22Rv1 (cell line): Measurements from ENCODE around the gene BIRC7.
A peak's percentile ranks its signal among the peaks of the same experiment; 100 is the strongest.
"Not testable (repeated sequence)": the region's sequence is repeated elsewhere in the genome, so short reads cannot be mapped to it uniquely, and the experiment has no call there.

Source experiments
- H3K27ac ChIP-seq: fragments of 450-650 bp; 2 replicates; pipeline ENCODE4 v1.5.1; 2017
- CTCF ChIP-seq: fragments of 450-650 bp; IDR thresholded peaks from 2 replicates; pipeline ENCODE4 v1.5.1; 2017; ENCODE audit warnings: mild to moderate bottlenecking
- ZFX ChIP-seq: fragments of 450-650 bp; IDR thresholded peaks from 2 replicates; pipeline ENCODE4 v1.6.1; 2017; ENCODE audit warnings: antibody characterized with exemption, borderline replicate concordance

Gene BIRC7

GRCh38 chr20:63220696-63221399 lies 14.9 kb upstream of the BIRC7 start:
- no peak overlapping the region for H3K27ac ChIP-seq
- TF ChIP-seq CTCF (no peak), ZFX (no peak)

DNA sequence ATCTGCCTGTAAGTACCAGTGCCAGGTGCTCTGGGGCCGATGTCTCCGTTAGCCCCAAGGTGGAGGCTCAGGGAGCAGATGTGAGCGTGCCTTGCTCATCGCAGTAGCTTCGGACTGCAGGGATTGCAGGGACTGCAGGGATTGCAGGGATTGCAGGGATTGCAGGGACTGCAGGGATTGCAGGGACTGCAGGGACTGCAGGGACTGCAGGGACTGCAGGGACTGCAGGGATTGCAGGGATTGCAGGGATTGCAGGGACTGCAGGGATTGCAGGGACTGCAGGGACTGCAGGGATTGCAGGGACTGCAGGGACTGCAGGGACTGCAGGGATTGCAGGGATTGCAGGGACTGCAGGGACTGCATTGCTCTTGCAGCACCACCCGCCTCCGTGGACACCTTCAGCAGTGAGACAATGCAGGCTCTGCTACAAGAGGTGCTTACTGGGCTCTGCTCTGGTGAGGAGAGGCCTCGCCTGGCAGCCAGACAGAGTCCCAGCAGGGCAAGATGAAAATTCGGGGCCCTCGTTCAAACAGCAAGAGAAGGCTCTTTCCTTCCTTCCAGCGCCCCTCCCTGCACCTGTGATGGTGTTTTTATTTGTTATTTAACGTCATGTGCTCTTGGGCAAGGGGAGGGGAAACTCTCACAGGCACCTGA lies 14.2 kb upstream of the BIRC7 start:
- not testable (repeated sequence) for H3K27ac ChIP-seq

DNA sequence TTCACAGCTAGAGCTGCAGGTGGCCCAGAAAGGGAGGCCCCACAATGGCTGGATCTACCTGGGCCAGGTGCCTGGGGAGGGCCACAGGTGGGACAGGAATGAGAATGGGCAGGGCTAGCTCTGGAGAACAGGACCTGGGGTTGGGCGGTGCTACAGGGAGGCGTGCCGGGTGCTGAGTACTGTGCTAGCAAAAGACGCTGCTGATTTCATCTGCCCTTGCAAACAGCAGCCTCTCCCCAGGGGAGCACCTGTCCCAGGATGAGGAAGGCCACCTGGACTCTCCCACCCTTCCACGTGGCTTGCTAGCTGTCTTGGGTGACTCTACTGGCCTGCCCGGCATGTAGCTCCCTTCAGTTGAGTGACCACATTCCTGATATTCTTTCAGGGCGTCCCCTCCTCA lies 13.2 kb upstream of the BIRC7 start:
- H3K27ac ChIP-seq = no peak overlapping the region
- no peak for TF ChIP-seq ZFX
- no peak for TF ChIP-seq CTCF

DNA sequence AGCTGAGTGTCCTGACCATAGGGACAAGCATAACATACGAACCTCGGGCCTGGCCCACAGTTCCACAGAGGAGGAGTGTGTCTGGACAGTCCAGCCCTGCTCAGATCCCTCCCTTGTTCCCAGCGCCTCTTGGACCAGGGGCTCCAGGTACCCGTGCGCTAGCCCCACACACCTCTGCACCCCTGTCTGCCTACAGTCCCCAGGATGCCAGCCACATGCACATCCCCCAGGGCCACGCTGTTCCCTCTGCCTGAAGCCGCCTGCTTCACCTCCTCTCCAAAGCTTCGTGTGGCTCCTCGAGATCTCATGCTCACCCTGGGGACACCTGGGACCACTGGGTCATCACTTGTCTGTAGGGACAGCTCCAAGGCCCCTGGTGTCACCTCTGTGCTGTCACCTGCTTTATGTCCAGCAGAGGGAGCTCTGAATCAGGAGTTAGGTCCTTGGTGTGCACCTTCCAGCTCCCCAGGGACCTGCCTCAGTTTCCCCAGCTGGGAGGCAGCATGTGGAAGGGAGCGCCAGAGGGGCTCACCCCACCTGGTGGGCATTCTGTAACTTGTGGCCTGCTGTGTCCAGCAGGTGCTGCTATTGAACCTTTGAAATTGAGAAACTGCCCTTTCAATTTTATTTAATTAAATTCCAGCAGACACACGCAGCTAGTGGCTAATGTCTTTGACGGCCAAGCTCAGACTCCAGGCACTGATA lies 12.4 kb upstream of the BIRC7 start:
- TF ChIP-seq CTCF = peak; percentile 85
- TF ChIP-seq ZFX = no peak
- no peak overlapping the region for H3K27ac ChIP-seq

DNA sequence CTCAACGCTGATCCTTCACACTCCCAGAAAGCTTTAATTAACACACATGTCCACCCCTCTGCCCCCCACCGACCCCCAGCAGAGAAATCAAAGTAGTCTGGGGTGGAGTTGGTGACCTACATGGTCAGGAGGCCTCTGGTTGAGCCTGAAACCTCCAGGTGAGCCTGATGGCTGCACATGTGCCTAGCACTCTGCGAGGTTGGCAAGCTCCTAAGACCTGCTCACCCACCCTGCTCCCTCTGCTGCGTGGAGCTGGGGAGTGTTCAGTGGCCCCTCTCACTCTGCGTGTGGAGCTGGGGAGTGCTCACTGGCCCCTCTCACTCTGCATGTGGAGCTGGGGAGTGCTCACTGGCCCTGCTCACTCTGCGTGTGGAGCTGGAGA lies 11.9 kb upstream of the BIRC7 start:
- TF ChIP-seq CTCF (no peak), ZFX (no peak)
- no peak overlapping the region for H3K27ac ChIP-seq

- TF ChIP-seq ZFX (no peak), CTCF (peak; percentile 17; the same call in 1 of the 2 replicates)
- no peak overlapping the region for H3K27ac ChIP-seq
These were observed 11.2 kb upstream of the BIRC7 start for GRCh38 chr20:63224412-63225081.

GRCh38 chr20:63225082-63225454 lies 10.6 kb upstream of the BIRC7 start:
- H3K27ac ChIP-seq = no peak overlapping the region
- no peak for TF ChIP-seq CTCF
- no peak for TF ChIP-seq ZFX
